Mucosa of descending colon (tissue), 3 donors: ENCODE results near the gene DOCK1. TPM values are rescaled to one million over a fixed set of nuclear protein-coding genes. Genes with fewer than 3 reads are reported as not detected.
"Not testable (repeated sequence)": the region's sequence is repeated elsewhere in the genome, so short reads cannot be mapped to it uniquely, and the experiment has no call there.

Source experiments
- ATAC-seq: fragments of 200-7000 bp; cut with Tn5 transposase; one replicate; pipeline ENCODE4 v1.9.1; 2020; ENCODE audit warnings: mild to moderate bottlenecking, moderate library complexity
- DNase-seq, 3 donors: peaks; one replicate each; pipeline ENCODE4 v3.0.0-alpha.2; 2020
- H3K36me3 ChIP-seq: fragments of 200-600 bp; one replicate; pipeline ENCODE4 v1.8.0; 2021; ENCODE audit warnings: low read depth, mild to moderate bottlenecking
- H3K4me1 ChIP-seq: fragments of 200-600 bp; one replicate; pipeline ENCODE4 v1.8.0; 2021; ENCODE audit warnings: low read depth, mild to moderate bottlenecking
- H3K4me3 ChIP-seq: fragments of 200-600 bp; one replicate; pipeline ENCODE4 v1.8.0; 2021; ENCODE audit warnings: mild to moderate bottlenecking
- H3K9me3 ChIP-seq: fragments of 200-600 bp; one replicate; pipeline ENCODE4 v1.8.0; 2021; ENCODE audit warnings: mild to moderate bottlenecking
- intact Hi-C, 2 donors: fragments of 100-400 bp; cut with DNase I in 1 of 2; cut with micrococcal nuclease in 1 of 2; formaldehyde crosslinking; loops; one replicate each; pipeline versions ENCODE4 v1.11.0 to v1.11.1; 2022; cut with DNase I, micrococcal nuclease
- total RNA-seq, 3 donors: library from RNA; stranded (reverse); fragmentation: NEBNext Ultra II Directional in 2 of 3; extraction: Animal tissue kit (Norgen Biotek cat#: 25700) in 2 of 3; gene quantifications; one replicate each; pipeline versions ENCODE4 v1.2.1 to v1.2.4, GENCODE V29; 2021 to 2023
- TF ChIP-seq, protein P1 (sequence below): fragments of 200-600 bp; IDR thresholded peaks from one replicate; pipeline ENCODE4 v1.8.0; 2022; ENCODE audit warnings: antibody characterized with exemption, mild to moderate bottlenecking
- donor health status: DM: no; HTN: no; CAD: no; lungs with moderate emphysema.
- donor health status: DM: no; HTN: no; CAD: no.
- donor health status: DM: no; HTN: yes; CAD: no.

Gene DOCK1
- total RNA-seq, 3 donors from 2014 or later, result 56.5 to 103 (median 74.1) TPM

DNA sequence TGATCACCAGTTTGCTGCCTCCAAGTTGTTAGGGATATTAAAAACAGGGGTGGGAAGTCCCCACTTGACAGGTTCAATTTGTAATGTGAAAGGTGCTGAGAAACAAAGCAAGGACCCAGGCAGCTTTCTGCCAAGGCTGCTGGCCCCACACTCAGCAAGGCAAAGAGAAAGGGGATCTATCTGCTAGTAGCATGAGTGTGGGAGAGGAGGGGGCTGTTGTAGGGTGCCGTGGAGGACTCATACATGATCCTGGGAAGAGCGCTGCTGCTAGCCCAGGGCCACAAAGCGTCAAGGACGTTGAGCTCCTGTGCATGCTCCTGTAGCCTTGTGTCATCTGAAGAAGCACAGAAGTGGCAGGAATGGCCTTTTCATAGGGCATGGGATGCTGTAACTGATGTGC lies 387.7 kb downstream of the DOCK1 start:
- no peak for ATAC-seq
- DNase-seq, result no peak
- intact Hi-C loops, result no loop called here
- Histone ChIP-seq H3K36me3 (no peaks in the 10 kb centered on the region), H3K4me3 (no peak overlapping the region), H3K4me1 (no peaks in the 10 kb centered on the region), H3K9me3 (peaks cover 5% of the 10 kb centered on the region)
- TF ChIP-seq, protein P1, sequence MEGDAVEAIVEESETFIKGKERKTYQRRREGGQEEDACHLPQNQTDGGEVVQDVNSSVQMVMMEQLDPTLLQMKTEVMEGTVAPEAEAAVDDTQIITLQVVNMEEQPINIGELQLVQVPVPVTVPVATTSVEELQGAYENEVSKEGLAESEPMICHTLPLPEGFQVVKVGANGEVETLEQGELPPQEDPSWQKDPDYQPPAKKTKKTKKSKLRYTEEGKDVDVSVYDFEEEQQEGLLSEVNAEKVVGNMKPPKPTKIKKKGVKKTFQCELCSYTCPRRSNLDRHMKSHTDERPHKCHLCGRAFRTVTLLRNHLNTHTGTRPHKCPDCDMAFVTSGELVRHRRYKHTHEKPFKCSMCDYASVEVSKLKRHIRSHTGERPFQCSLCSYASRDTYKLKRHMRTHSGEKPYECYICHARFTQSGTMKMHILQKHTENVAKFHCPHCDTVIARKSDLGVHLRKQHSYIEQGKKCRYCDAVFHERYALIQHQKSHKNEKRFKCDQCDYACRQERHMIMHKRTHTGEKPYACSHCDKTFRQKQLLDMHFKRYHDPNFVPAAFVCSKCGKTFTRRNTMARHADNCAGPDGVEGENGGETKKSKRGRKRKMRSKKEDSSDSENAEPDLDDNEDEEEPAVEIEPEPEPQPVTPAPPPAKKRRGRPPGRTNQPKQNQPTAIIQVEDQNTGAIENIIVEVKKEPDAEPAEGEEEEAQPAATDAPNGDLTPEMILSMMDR, result no peak

- ATAC-seq, result no peak
Observed at GRCh38 chr10:127293640-127294039, 388.4 kb downstream of the DOCK1 start.

GRCh38 chr10:127296696-127297095 lies 391.5 kb downstream of the DOCK1 start:
- Histone ChIP-seq H3K4me1 (peaks cover 14% of the 10 kb centered on the region), H3K4me3 (no peak overlapping the region), H3K9me3 (no peaks in the 10 kb centered on the region), H3K36me3 (no peaks in the 10 kb centered on the region)
- DNase-seq, result no peak
- intact Hi-C loops, result no loop called here
- TF ChIP-seq, protein P1, result no peak
- no peak for ATAC-seq

More at GRCh38 chr10:127293640-127294039, 388.4 kb downstream of the DOCK1 start:
- no peak for DNase-seq
- no peaks in the 10 kb centered on the region for H3K9me3 ChIP-seq
- no peaks in the 10 kb centered on the region for H3K36me3 ChIP-seq
- H3K4me1 ChIP-seq, result no peaks in the 10 kb centered on the region
- TF ChIP-seq, protein P1, result no peak
- H3K4me3 ChIP-seq, result no peak overlapping the region
- intact Hi-C loops, result no loop called here

GRCh38 chr10:127298381-127298780 lies 393.2 kb downstream of the DOCK1 start:
- TF ChIP-seq, protein P1, result no peak
- no peak overlapping the region for H3K4me3 ChIP-seq
- peaks cover 15% of the 10 kb centered on the region for H3K4me1 ChIP-seq
- no peak for ATAC-seq
- H3K9me3 ChIP-seq, result no peaks in the 10 kb centered on the region
- no peaks in the 10 kb centered on the region for H3K36me3 ChIP-seq
- no peak for DNase-seq
- intact Hi-C loops, result no loop called here

GRCh38 chr10:127299192-127299591 lies 394.0 kb downstream of the DOCK1 start:
- ATAC-seq, H3K36me3 ChIP-seq, H3K4me3 ChIP-seq, DNase-seq, H3K9me3 ChIP-seq, intact Hi-C loops: not testable (repeated sequence)
- H3K4me1 ChIP-seq, result peaks cover 15% of the 10 kb centered on the region

DNA sequence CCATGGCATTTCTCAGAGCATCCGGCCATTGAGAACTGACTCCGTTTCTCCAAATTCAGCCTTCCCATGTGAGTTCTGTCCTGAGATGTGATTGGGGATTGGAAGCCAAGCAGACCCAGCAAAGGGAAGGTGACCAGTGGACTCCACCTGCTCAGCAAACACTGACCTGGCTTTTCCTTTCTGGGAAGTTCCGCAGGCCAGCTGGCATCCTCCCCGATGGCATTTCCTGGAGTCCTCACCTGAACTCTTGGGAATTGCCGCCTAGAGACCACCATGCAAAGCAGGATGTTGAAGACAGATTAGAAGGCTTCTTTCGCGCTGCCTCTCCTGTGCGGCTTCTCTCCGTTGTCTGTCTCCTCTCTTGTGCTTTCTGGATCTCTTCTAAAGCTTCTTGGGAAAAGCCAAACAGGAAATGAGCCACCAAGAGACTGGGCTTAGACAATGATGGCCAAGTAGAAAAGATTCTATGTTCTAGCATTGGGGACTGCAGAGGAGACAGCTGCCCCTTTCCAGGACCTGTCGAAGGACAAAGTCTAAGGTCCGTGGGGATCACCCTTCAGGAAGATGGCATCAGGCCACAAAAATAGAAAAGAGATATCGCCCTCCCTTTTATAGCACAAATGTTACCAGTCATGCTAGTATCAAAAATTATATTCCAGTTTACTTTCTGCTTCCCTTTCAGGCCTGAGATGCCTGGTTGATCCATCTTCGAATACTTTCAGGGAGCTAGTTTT lies 394.9 kb downstream of the DOCK1 start:
- H3K36me3 ChIP-seq, result no peaks in the 10 kb centered on the region
- H3K4me1 ChIP-seq, result peaks cover 15% of the 10 kb centered on the region
- intact Hi-C loops, result no loop called here
- TF ChIP-seq, protein P1, result no peak
- DNase-seq (peak in 2 of 3 donors; percentile 54 to 60), ATAC-seq (peak; percentile 67)
- H3K9me3 ChIP-seq, result no peaks in the 10 kb centered on the region
- H3K4me3 ChIP-seq, result no peak overlapping the region
